Activated CD8-positive, alpha-beta T cell treated with anti-CD3 and anti-CD28 coated beads, Interleukin-2, amount 10 ng/mL, durations not matched to agents 7 days and 5 days (primary cell): ENCODE results near the gene DGKI. TPM values are rescaled to one million over a fixed set of nuclear protein-coding genes. Genes with fewer than 3 reads are reported as not detected.

Source experiments
- ATAC-seq: fragments of 150-1000 bp; cut with Tn5 transposase; one replicate; pipeline ENCODE4 v1.10.0; 2021; ENCODE audit warnings: moderate library complexity
- CTCF ChIA-PET: fragments of 350-600 bp; sonication (Branson Sonifier 250); formaldehyde crosslinking; loops from one replicate; lab custom pipeline; 2021; ENCODE audit warnings: antibody characterized with exemption; lab: Charles Lee
- POLR2A ChIA-PET: fragments of 350-600 bp; sonication (Branson Sonifier 250); formaldehyde crosslinking; loops from one replicate; lab custom pipeline; 2021; ENCODE audit warnings: antibody characterized with exemption; lab: Charles Lee
- DNase-seq: peaks from one replicate; pipeline ENCODE4 v3.0.0-alpha.2; 2020
- H3K27ac Mint-ChIP-seq: one replicate; pipeline ENCODE4 v1.8.0; 2021; ENCODE audit warnings: mild to moderate bottlenecking, mixed read lengths
- H3K27me3 Mint-ChIP-seq: one replicate; pipeline ENCODE4 v1.8.0; 2021; ENCODE audit warnings: low read depth, mixed read lengths
- H3K36me3 Mint-ChIP-seq: one replicate; pipeline ENCODE4 v1.8.0; 2021; ENCODE audit warnings: low read depth, mixed read lengths
- H3K4me1 Mint-ChIP-seq: one replicate; pipeline ENCODE4 v1.8.0; 2021; ENCODE audit warnings: low read depth, mixed read lengths
- H3K4me3 Mint-ChIP-seq: one replicate; pipeline ENCODE4 v1.8.0; 2021; ENCODE audit warnings: mild to moderate bottlenecking, mixed read lengths
- H3K9me3 Mint-ChIP-seq: one replicate; pipeline ENCODE4 v1.8.0; 2022; ENCODE audit warnings: mixed read lengths; ENCODE audit not compliant: insufficient read depth
- total RNA-seq, 2 experiments: library from RNA; stranded (reverse); gene quantifications; one replicate each; pipeline ENCODE4 v1.2.3, GENCODE V29; 2021

Gene DGKI
- total RNA-seq, 2 experiments from 2014 or later = not detected

- no peak for ATAC-seq
- H3K36me3 Mint-ChIP-seq = no peaks in the 10 kb centered on the region
- no peak overlapping the region for H3K4me3 Mint-ChIP-seq
- POLR2A ChIA-PET = no interaction called here
- CTCF ChIA-PET = no interaction called here
- no peak overlapping the region for H3K27ac Mint-ChIP-seq
- H3K9me3 Mint-ChIP-seq = no peaks in the 10 kb centered on the region
- no peaks in the 10 kb centered on the region for H3K27me3 Mint-ChIP-seq
- no peaks in the 10 kb centered on the region for H3K4me1 Mint-ChIP-seq
- DNase-seq = no peak
Measured at GRCh38 chr7:137403353-137403695, 443.4 kb downstream of the DGKI start.

- Mint-ChIP-seq H3K4me3 (no peak overlapping the region), H3K27ac (no peak overlapping the region), H3K36me3 (no peaks in the 10 kb centered on the region), H3K27me3 (no peaks in the 10 kb centered on the region), H3K4me1 (no peaks in the 10 kb centered on the region), H3K9me3 (no peaks in the 10 kb centered on the region)
- DNase-seq = no peak
- ChIA-PET POLR2A (interaction anchor here (0.7 kb wide), 1 partner anchor 113 kb away, joined by 3 read pairs; no protein-coding TSS in a partner anchor), CTCF (no interaction called here)
- no peak for ATAC-seq
Measured at GRCh38 chr7:137402536-137403352, 444.0 kb downstream of the DGKI start.

GRCh38 chr7:137399827-137400823, 446.6 kb downstream of the DGKI start:
- DNase-seq (no peak), ATAC-seq (no peak)
- no peak overlapping the region for H3K4me3 Mint-ChIP-seq
- no peaks in the 10 kb centered on the region for H3K9me3 Mint-ChIP-seq
- no peaks in the 10 kb centered on the region for H3K36me3 Mint-ChIP-seq
- no peaks in the 10 kb centered on the region for H3K4me1 Mint-ChIP-seq
- no peaks in the 10 kb centered on the region for H3K27me3 Mint-ChIP-seq
- no peak overlapping the region for H3K27ac Mint-ChIP-seq
- CTCF ChIA-PET = no interaction called here
- POLR2A ChIA-PET = no interaction called here

GRCh38 chr7:137396051-137396450, 450.7 kb downstream of the DGKI start:
- Mint-ChIP-seq H3K9me3 (no peaks in the 10 kb centered on the region), H3K4me3 (no peak overlapping the region), H3K27ac (no peak overlapping the region), H3K36me3 (no peaks in the 10 kb centered on the region), H3K27me3 (no peaks in the 10 kb centered on the region), H3K4me1 (no peaks in the 10 kb centered on the region)
- CTCF ChIA-PET = no interaction called here
- no peak for DNase-seq
- no peak for ATAC-seq
- POLR2A ChIA-PET = no interaction called here

- H3K4me3 Mint-ChIP-seq = no peak overlapping the region
- H3K27ac Mint-ChIP-seq = no peak overlapping the region
- no peaks in the 10 kb centered on the region for H3K27me3 Mint-ChIP-seq
- no peaks in the 10 kb centered on the region for H3K36me3 Mint-ChIP-seq
- no peak for DNase-seq
- H3K4me1 Mint-ChIP-seq = no peaks in the 10 kb centered on the region
- POLR2A ChIA-PET = no interaction called here
- H3K9me3 Mint-ChIP-seq = no peaks in the 10 kb centered on the region
- CTCF ChIA-PET = no interaction called here
- ATAC-seq = no peak
Measured at GRCh38 chr7:137395420-137395819, 451.4 kb downstream of the DGKI start.

- Mint-ChIP-seq H3K4me3 (no peak overlapping the region), H3K27me3 (no peaks in the 10 kb centered on the region), H3K27ac (no peak overlapping the region), H3K4me1 (no peaks in the 10 kb centered on the region), H3K36me3 (no peaks in the 10 kb centered on the region), H3K9me3 (no peaks in the 10 kb centered on the region)
- DNase-seq = no peak
- ChIA-PET POLR2A (no interaction called here), CTCF (no interaction called here)
- no peak for ATAC-seq
Measured at GRCh38 chr7:137393570-137393969, 453.2 kb downstream of the DGKI start.

- no peak for ATAC-seq
- Mint-ChIP-seq H3K27me3 (no peaks in the 10 kb centered on the region), H3K4me3 (no peak overlapping the region), H3K36me3 (no peaks in the 10 kb centered on the region), H3K9me3 (peaks cover 3% of the 10 kb centered on the region), H3K27ac (no peak overlapping the region), H3K4me1 (no peaks in the 10 kb centered on the region)
- no peak for DNase-seq
- ChIA-PET POLR2A (no interaction called here), CTCF (interaction anchor here (1.1 kb wide), 1 partner anchor 64 kb away, joined by 3 read pairs; no protein-coding TSS in a partner anchor)
Measured at GRCh38 chr7:137390076-137390475, 456.7 kb downstream of the DGKI start.

GRCh38 chr7:137388916-137389315, 457.9 kb downstream of the DGKI start:
- CTCF ChIA-PET = no interaction called here
- peaks cover 3% of the 10 kb centered on the region for H3K9me3 Mint-ChIP-seq
- POLR2A ChIA-PET = no interaction called here
- H3K27ac Mint-ChIP-seq = no peak overlapping the region
- H3K4me3 Mint-ChIP-seq = no peak overlapping the region
- H3K36me3 Mint-ChIP-seq = no peaks in the 10 kb centered on the region
- no peaks in the 10 kb centered on the region for H3K4me1 Mint-ChIP-seq
- no peaks in the 10 kb centered on the region for H3K27me3 Mint-ChIP-seq
- no peak for DNase-seq
- ATAC-seq = no peak

GRCh38 chr7:137386966-137387365, 459.8 kb downstream of the DGKI start:
- DNase-seq = no peak

GRCh38 chr7:137381045-137381444, 465.7 kb downstream of the DGKI start:
- ATAC-seq = no peak
- Mint-ChIP-seq H3K4me3 (no peak overlapping the region), H3K9me3 (peaks cover 7% of the 10 kb centered on the region), H3K27ac (no peak overlapping the region), H3K27me3 (no peaks in the 10 kb centered on the region), H3K4me1 (no peaks in the 10 kb centered on the region), H3K36me3 (no peaks in the 10 kb centered on the region)
- ChIA-PET POLR2A (no interaction called here), CTCF (no interaction called here)
- no peak for DNase-seq

More at GRCh38 chr7:137386966-137387365, 459.8 kb downstream of the DGKI start:
- Mint-ChIP-seq H3K4me1 (no peaks in the 10 kb centered on the region), H3K4me3 (no peak overlapping the region), H3K36me3 (no peaks in the 10 kb centered on the region), H3K9me3 (peaks cover 3% of the 10 kb centered on the region), H3K27ac (no peak overlapping the region), H3K27me3 (no peaks in the 10 kb centered on the region)
- ChIA-PET CTCF (no interaction called here), POLR2A (no interaction called here)
- ATAC-seq = no peak

- Mint-ChIP-seq H3K4me1 (no peaks in the 10 kb centered on the region), H3K36me3 (no peaks in the 10 kb centered on the region), H3K4me3 (no peak overlapping the region), H3K9me3 (peaks cover 6% of the 10 kb centered on the region), H3K27me3 (no peaks in the 10 kb centered on the region), H3K27ac (no peak overlapping the region)
- ChIA-PET POLR2A (no interaction called here), CTCF (no interaction called here)
- ATAC-seq (no peak), DNase-seq (no peak)
Measured at GRCh38 chr7:137373507-137373906, 473.3 kb downstream of the DGKI start.

GRCh38 chr7:137371616-137372015, 475.2 kb downstream of the DGKI start:
- CTCF ChIA-PET = no interaction called here
- DNase-seq (no peak), ATAC-seq (no peak)
- Mint-ChIP-seq H3K9me3 (peaks cover 6% of the 10 kb centered on the region), H3K27me3 (no peaks in the 10 kb centered on the region), H3K36me3 (no peaks in the 10 kb centered on the region), H3K27ac (no peak overlapping the region), H3K4me3 (no peak overlapping the region), H3K4me1 (no peaks in the 10 kb centered on the region)
- POLR2A ChIA-PET = no interaction called here
